Upper lobe of left lung (tissue), 4 donors: ENCODE data around the gene RNF11.

Source experiments
- CTCF ChIP-seq, 6 experiments: fragments of 450-650 bp in 4 of 6; fragments of 200-600 bp in 2 of 6; sonication (generic) in 2 of 6; IDR thresholded peaks; one replicate each; pipeline ENCODE4 v1.5.1; 2016 to 2019; ENCODE audit warnings: antibody characterized with exemption in 6 of 6
- EP300 ChIP-seq, 4 donors: sonication (generic); formaldehyde crosslinking; IDR thresholded peaks; one replicate each; pipeline ENCODE4 v1.5.1; 2017; ENCODE audit warnings: antibody characterized with exemption in 4 of 4, control low read depth in 2 of 4

- TF ChIP-seq CTCF (IDR thresholded peaks at IDR 0.05) (no peak), EP300 (IDR thresholded peaks at IDR 0.05) (no peak)
Observed at GRCh38 chr1:51274676-51275075, 38.6 kb downstream of the RNF11 start.
